Measurements from ENCODE around the gene HK1.

GRCh38 chr10:69337296-69338132 lies 59.2 kb downstream of the HK1 start:
- TF ChIP-seq CTCF (IDR thresholded peaks at IDR 0.05) (no peak), POLR2A (IDR thresholded peaks at IDR 0.05) (no peak)
